Sigmoid colon (tissue), 3 donors: Measurements from ENCODE around the gene EGR4.

Source experiments
- CTCF ChIP-seq, 4 experiments: fragments of 450-650 bp in 3 of 4; fragments of 200-600 bp in 1 of 4; IDR thresholded peaks; one replicate each; pipeline ENCODE4 v1.5.1; 2016 to 2019; ENCODE audit warnings: antibody characterized with exemption in 4 of 4, mild to moderate bottlenecking in 3 of 4, moderate library complexity in 2 of 4
- POLR2A ChIP-seq, 2 donors: fragments of 450-650 bp; IDR thresholded peaks; one replicate each; pipeline ENCODE4 v1.6.1; 2016; ENCODE audit warnings: antibody characterized with exemption in 2 of 2, mild to moderate bottlenecking in 2 of 2, moderate library complexity in 2 of 2

GRCh38 chr2:73244580-73244979, 48.8 kb downstream of the EGR4 start:
- TF ChIP-seq CTCF (IDR thresholded peaks at IDR 0.05) (no peak), POLR2A (IDR thresholded peaks at IDR 0.05) (no peak)
